Measurements from ENCODE around the gene SNX19.

Gene SNX19

DNA sequence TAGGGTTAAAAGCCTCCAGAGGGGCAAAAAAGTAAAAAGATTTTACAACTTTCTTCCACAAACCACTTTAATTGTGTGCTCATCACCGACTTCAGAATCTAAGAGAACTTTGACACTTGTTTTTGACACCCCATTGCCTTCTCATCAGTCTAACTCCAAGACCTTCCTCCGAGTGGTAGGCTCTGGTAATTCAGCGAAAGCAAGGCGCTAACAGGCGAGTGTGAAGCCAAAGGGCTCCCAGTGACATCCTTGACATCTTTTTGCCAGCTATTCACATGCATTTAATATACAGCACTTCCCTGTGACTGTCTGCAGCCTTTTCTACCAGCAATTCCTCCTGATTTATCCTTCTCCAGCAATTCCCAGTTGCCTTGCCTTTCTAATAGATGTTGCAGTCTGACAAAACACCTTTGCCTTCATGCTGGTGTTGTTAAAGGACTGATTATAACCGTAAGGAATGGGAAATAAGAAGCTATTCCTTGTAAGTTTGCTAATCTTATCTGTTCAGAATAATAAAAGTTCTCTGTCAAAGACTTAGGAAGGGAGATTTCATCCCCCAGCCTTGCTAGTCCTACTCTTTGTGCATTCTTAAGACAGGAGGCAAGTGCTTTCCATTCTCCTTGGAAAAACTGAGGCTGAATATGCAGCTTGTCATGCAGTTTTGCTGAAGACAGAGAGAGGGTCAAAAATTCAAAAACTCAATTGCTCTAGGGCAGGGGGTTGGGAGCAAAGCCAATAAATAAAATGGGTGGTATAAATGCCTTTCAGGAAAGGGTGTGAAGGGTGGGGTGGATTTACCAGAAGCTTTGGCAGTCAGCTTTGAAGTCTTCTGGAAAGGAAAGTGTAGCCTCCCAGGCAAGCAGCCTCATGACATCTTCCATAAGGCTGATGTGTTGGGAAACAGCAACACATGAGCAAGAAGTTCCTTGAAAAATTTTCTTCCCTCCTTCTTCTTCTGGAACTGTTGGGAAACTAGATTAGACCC is 39.1 kb downstream of the SNX19 start:
- no peak for DNase-seq (ENCODE audit: low spot score)

GRCh38 chr11:130876100-130876499 is 40.2 kb downstream of the SNX19 start:
- CTCF ChIA-PET: interaction anchor here (0.7 to 0.9 kb wide), 3 partner anchors 14 to 1856 kb away, joined by 3 to 4 read pairs (median 3); no protein-coding TSS in a partner anchor
- no peak overlapping the region for H3K27ac ChIP-seq
- TF ChIP-seq CTCF (conservative IDR thresholded peaks at IDR 0.05; ENCODE audit: low read depth): no peak
- POLR2A ChIA-PET (ENCODE audit: low non-redundant PET): no interaction called here
- no peak for DNase-seq (ENCODE audit: low spot score)

More for the DNA sequence above, 39.1 kb downstream of the SNX19 start:
- no peak overlapping the region for H3K27ac ChIP-seq
- POLR2A ChIA-PET (ENCODE audit: low non-redundant PET): interaction anchor here (0.5 kb wide), 1 partner anchor 362 kb away, joined by 3 read pairs; no protein-coding TSS in a partner anchor
- TF ChIP-seq CTCF (conservative IDR thresholded peaks at IDR 0.05; ENCODE audit: low read depth): no peak
- CTCF ChIA-PET: interaction anchor here (0.6 to 1.6 kb wide), 3 partner anchors 15 to 565 kb away, joined by 3 to 8 read pairs (median 4); no protein-coding TSS in a partner anchor

DNA sequence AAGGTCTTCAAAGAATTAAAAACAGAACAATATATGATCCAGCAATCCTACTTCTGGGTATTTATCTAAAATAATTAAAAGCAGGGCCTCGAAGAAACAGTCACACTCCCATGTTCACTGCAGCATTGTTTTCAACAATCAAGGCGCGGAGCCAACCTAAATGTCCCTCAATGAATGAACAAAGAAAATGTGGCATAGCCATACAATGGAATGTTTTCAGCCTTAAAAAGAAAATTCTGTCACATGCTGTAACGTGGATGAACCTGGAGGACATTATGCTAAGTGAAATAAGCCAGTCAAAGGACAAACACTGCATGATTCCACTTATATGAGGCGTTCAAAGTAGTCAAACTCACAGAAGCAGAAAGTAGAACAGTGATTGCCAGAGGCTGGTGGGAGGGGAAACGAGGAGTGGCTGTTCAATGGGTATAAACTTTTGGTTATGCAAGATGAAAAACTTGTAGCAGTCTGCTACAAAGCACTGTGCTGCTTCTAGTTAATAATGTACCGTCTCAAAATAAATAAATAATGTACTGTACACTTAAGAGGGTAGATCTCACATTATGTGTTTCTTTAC is 41.2 kb downstream of the SNX19 start:
- DNase-seq (ENCODE audit: low spot score): no peak
- no peak overlapping the region for H3K27ac ChIP-seq
- POLR2A ChIA-PET (ENCODE audit: low non-redundant PET): no interaction called here
- CTCF ChIA-PET: no interaction called here
- no peak for TF ChIP-seq CTCF (conservative IDR thresholded peaks at IDR 0.05; ENCODE audit: low read depth)

- H3K27ac ChIP-seq: no peak overlapping the region
- ChIA-PET CTCF (no interaction called here), POLR2A (ENCODE audit: low non-redundant PET) (no interaction called here)
- TF ChIP-seq CTCF (conservative IDR thresholded peaks at IDR 0.05; ENCODE audit: low read depth): no peak
- DNase-seq (ENCODE audit: low spot score): no peak
Measured at GRCh38 chr11:130874396-130874795, 41.9 kb downstream of the SNX19 start.

DNA sequence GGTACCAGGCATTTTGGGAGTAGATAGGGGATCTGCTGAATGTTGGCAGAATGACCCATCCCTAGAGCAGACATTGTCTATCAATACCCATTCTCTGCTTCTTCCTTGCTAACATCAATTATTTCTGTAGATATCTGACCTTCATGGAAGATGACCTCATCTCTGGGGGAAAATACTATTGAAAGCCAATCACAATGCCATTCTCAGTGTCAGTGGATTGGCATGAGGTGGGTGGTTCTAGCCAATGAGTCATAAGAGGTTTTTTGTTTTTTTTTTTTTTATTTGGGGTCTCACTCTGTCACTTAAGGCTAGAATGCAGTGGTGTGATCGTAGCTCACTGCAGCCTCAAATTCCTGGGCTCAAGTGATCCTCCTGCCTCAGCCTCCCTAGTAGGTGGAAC is 42.5 kb downstream of the SNX19 start:
- no peak overlapping the region for H3K27ac ChIP-seq
- POLR2A ChIA-PET (ENCODE audit: low non-redundant PET): no interaction called here
- peak; percentile 61 for DNase-seq (ENCODE audit: low spot score)
- CTCF ChIA-PET: interaction anchor here (0.6 to 2.6 kb wide), 2 partner anchors 11 to 439 kb away, joined by 3 to 21 read pairs; no protein-coding TSS in a partner anchor
- no peak for TF ChIP-seq CTCF (conservative IDR thresholded peaks at IDR 0.05; ENCODE audit: low read depth)

DNA sequence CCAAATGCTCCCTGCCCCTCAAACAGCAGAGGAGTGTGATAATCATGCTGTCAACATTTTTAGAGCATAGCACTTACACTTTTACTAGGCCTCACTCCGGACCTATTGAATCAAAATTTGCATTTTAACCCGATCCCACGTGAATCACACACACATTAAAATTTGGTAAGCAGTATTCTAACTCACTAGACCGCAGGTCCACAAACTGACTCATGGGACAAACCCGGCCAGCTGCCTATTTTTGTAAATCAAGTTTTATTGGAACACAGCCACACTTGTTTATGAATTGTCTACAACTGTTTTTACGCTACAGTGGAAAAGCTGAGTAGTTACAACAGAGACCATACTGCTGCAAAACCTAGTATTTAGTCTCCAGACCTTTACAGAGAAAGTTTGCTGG is 43.3 kb downstream of the SNX19 start:
- CTCF ChIA-PET: interaction anchor here (1.0 to 2.6 kb wide), 2 partner anchors 10 to 11 kb away, joined by 5 to 21 read pairs; no protein-coding TSS in a partner anchor

More for the DNA sequence above, 43.3 kb downstream of the SNX19 start:
- DNase-seq (ENCODE audit: low spot score): peak; percentile 36
- TF ChIP-seq CTCF (conservative IDR thresholded peaks at IDR 0.05; ENCODE audit: low read depth): no peak
- H3K27ac ChIP-seq: no peak overlapping the region
- POLR2A ChIA-PET (ENCODE audit: low non-redundant PET): no interaction called here
